WTC11 (cell line): Measurements from ENCODE around the gene ANKRD23.

Source experiments
- CREB1 ChIP-seq: sonication (generic); formaldehyde crosslinking; IDR thresholded peaks from 2 replicates; pipeline ENCODE4 v1.8.0; 2023; ENCODE audit warnings: mild to moderate bottlenecking, missing genetic modification reagents
- CTCF ChIP-seq: fragments of 200-600 bp; IDR thresholded peaks from 2 replicates; pipeline ENCODE4 v1.8.0; 2022; ENCODE audit warnings: antibody characterized with exemption
- ELF4 ChIP-seq: sonication (generic); formaldehyde crosslinking; IDR thresholded peaks from 2 replicates; pipeline ENCODE4 v1.8.1; 2022; ENCODE audit warnings: low read depth, mild to moderate bottlenecking, moderate library complexity, missing genetic modification reagents
- HMGA2 ChIP-seq: fragments of 250-450 bp; sonication (Bioruptor Pico); IDR thresholded peaks from 2 replicates; pipeline ENCODE4 v1.4.0; 2021; ENCODE audit warnings: mild to moderate bottlenecking, moderate library complexity
- JUN ChIP-seq: sonication (generic); formaldehyde crosslinking; IDR thresholded peaks from 2 replicates; pipeline ENCODE4 v1.8.0; 2023; ENCODE audit warnings: mild to moderate bottlenecking, missing genetic modification reagents
- OVOL2 ChIP-seq: fragments of 250-450 bp; sonication (Bioruptor Pico); IDR thresholded peaks from 2 replicates; pipeline ENCODE4 v1.9.0; 2021; ENCODE audit warnings: mild to moderate bottlenecking, borderline replicate concordance
- PRDM15 ChIP-seq: sonication (generic); formaldehyde crosslinking; IDR thresholded peaks from 2 replicates; pipeline ENCODE4 v1.8.0; 2022; ENCODE audit warnings: missing genetic modification reagents
- SOX15 ChIP-seq: fragments of 250-450 bp; sonication (Bioruptor Pico); IDR thresholded peaks from 2 replicates; pipeline ENCODE4 v1.9.0; 2021; ENCODE audit warnings: mild to moderate bottlenecking
- TEAD4 ChIP-seq: sonication (generic); formaldehyde crosslinking; IDR thresholded peaks from 2 replicates; pipeline ENCODE4 v1.8.0; 2022; ENCODE audit warnings: mild to moderate bottlenecking, missing genetic modification reagents
- TP53 ChIP-seq: sonication (generic); formaldehyde crosslinking; IDR thresholded peaks from 2 replicates; pipeline ENCODE4 v1.8.1; 2023; ENCODE audit warnings: mild to moderate bottlenecking, missing genetic modification reagents
- USF2 ChIP-seq: sonication (generic); formaldehyde crosslinking; IDR thresholded peaks from 2 replicates; pipeline ENCODE4 v1.8.1; 2023; ENCODE audit warnings: mild to moderate bottlenecking, missing genetic modification reagents, moderate library complexity
- TF ChIP-seq, protein P1 (sequence below): sonication (generic); formaldehyde crosslinking; conservative IDR thresholded peaks from 2 replicates; pipeline ENCODE4 v1.8.1; 2022; ENCODE audit warnings: mild to moderate bottlenecking, missing genetic modification reagents
- TF ChIP-seq, protein P2 (sequence below): fragments of 250-450 bp; sonication (Bioruptor Pico); IDR thresholded peaks from 2 replicates; pipeline ENCODE4 v2.1.2; 2022; ENCODE audit warnings: mild to moderate bottlenecking, moderate library complexity
- TF ChIP-seq, protein P3 (sequence below): sonication (generic); formaldehyde crosslinking; IDR thresholded peaks from 2 replicates; pipeline ENCODE4 v1.8.0; 2022; ENCODE audit warnings: mild to moderate bottlenecking, missing genetic modification reagents

GRCh38 chr2:96856776-96857666 is 13.2 kb upstream of the ANKRD23 start:
- TF ChIP-seq CTCF (no peak), JUN (CRISPR knock-in tag) (no peak), CREB1 (CRISPR knock-in tag) (no peak), PRDM15 (CRISPR knock-in tag) (no peak), SOX15 (no peak), OVOL2 (no peak), HMGA2 (CRISPR knock-in tag) (no peak), ELF4 (CRISPR knock-in tag) (no peak), TEAD4 (no peak), USF2 (no peak), TP53 (CRISPR knock-in tag) (no peak; the same call in 1 of the 2 replicates)
- TF ChIP-seq, protein P1, sequence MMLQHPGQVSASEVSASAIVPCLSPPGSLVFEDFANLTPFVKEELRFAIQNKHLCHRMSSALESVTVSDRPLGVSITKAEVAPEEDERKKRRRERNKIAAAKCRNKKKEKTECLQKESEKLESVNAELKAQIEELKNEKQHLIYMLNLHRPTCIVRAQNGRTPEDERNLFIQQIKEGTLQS (CRISPR knock-in tag), result no peak
- TF ChIP-seq, protein P2, sequence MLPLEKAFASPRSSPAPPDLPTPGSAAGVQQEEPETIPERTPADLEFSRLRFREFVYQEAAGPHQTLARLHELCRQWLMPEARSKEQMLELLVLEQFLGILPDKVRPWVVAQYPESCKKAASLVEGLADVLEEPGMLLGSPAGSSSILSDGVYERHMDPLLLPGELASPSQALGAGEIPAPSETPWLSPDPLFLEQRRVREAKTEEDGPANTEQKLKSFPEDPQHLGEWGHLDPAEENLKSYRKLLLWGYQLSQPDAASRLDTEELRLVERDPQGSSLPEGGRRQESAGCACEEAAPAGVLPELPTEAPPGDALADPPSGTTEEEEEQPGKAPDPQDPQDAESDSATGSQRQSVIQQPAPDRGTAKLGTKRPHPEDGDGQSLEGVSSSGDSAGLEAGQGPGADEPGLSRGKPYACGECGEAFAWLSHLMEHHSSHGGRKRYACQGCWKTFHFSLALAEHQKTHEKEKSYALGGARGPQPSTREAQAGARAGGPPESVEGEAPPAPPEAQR (CRISPR knock-in tag), result no peak
- TF ChIP-seq, protein P3, sequence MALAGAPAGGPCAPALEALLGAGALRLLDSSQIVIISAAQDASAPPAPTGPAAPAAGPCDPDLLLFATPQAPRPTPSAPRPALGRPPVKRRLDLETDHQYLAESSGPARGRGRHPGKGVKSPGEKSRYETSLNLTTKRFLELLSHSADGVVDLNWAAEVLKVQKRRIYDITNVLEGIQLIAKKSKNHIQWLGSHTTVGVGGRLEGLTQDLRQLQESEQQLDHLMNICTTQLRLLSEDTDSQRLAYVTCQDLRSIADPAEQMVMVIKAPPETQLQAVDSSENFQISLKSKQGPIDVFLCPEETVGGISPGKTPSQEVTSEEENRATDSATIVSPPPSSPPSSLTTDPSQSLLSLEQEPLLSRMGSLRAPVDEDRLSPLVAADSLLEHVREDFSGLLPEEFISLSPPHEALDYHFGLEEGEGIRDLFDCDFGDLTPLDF, result no peak
